HL-60/S4 treated with retinoic acid at 250 ng/mL for 4 days and 3 days (cell line): ENCODE data around the gene EXOSC2.

Experiments used
- in situ Hi-C: fragments of 300-500 bp; cut with MboI; formaldehyde crosslinking; loops from 2 replicates; pipeline ENCODE4 v1.7.0; 2022; ENCODE audit warnings: low sequenced_read_pairs

The EXOSC2 gene

GRCh38 chr9:130667120-130667435 lies 26.5 kb upstream of the EXOSC2 start:
- in situ Hi-C loops: no loop called here

GRCh38 chr9:130668196-130668595 lies 25.4 kb upstream of the EXOSC2 start:
- in situ Hi-C loops: no loop called here

- in situ Hi-C loops: no loop called here
These were observed 24.9 kb upstream of the EXOSC2 start for GRCh38 chr9:130668659-130669058.

- in situ Hi-C loops: no loop called here
These were observed 23.6 kb upstream of the EXOSC2 start for GRCh38 chr9:130669965-130670364.

- in situ Hi-C loops: no loop called here
These were observed 22.9 kb upstream of the EXOSC2 start for GRCh38 chr9:130670644-130671043.

GRCh38 chr9:130672466-130672865 lies 21.1 kb upstream of the EXOSC2 start:
- in situ Hi-C loops: no loop called here

GRCh38 chr9:130672933-130673615 lies 20.5 kb upstream of the EXOSC2 start:
- in situ Hi-C loops: no loop called here

GRCh38 chr9:130675396-130675795 lies 18.2 kb upstream of the EXOSC2 start:
- in situ Hi-C loops: loop anchor here (25.0 kb wide), 2 partner anchors 213 to 563 kb away; no protein-coding TSS in a partner anchor

GRCh38 chr9:130677252-130677651 lies 16.3 kb upstream of the EXOSC2 start:
- in situ Hi-C loops: loop anchor here (25.0 kb wide), 2 partner anchors 215 to 565 kb away; no protein-coding TSS in a partner anchor

- in situ Hi-C loops: loop anchor here (25.0 kb wide), 2 partner anchors 219 to 569 kb away; no protein-coding TSS in a partner anchor
These were observed 12.5 kb upstream of the EXOSC2 start for GRCh38 chr9:130680836-130681768.

GRCh38 chr9:130681769-130682420 lies 11.7 kb upstream of the EXOSC2 start:
- in situ Hi-C loops: loop anchor here (25.0 kb wide), 2 partner anchors 220 to 570 kb away; no protein-coding TSS in a partner anchor

GRCh38 chr9:130682421-130683121 lies 11.0 kb upstream of the EXOSC2 start:
- in situ Hi-C loops: loop anchor here (25.0 kb wide), 2 partner anchors 220 to 570 kb away; no protein-coding TSS in a partner anchor

GRCh38 chr9:130685104-130685503 lies 8.5 kb upstream of the EXOSC2 start:
- in situ Hi-C loops: loop anchor here (25.0 kb wide), 2 partner anchors 223 to 573 kb away; no protein-coding TSS in a partner anchor

- in situ Hi-C loops: loop anchor here (25.0 kb wide), 2 partner anchors 224 to 574 kb away; no protein-coding TSS in a partner anchor
These were observed 7.6 kb upstream of the EXOSC2 start for GRCh38 chr9:130685945-130686344.

GRCh38 chr9:130687615-130688014 lies 6.0 kb upstream of the EXOSC2 start:
- in situ Hi-C loops: loop anchor here (25.0 kb wide), 2 partner anchors 225 to 575 kb away; no protein-coding TSS in a partner anchor

GRCh38 chr9:130688072-130688471 lies 5.5 kb upstream of the EXOSC2 start:
- in situ Hi-C loops: loop anchor here (25.0 kb wide), 2 partner anchors 226 to 576 kb away; no protein-coding TSS in a partner anchor

GRCh38 chr9:130689572-130689936 lies 4.0 kb upstream of the EXOSC2 start:
- in situ Hi-C loops: loop anchor here (25.0 kb wide), 2 partner anchors 227 to 577 kb away; no protein-coding TSS in a partner anchor

GRCh38 chr9:130689937-130690700 lies 3.5 kb upstream of the EXOSC2 start:
- in situ Hi-C loops: loop anchor here (25.0 kb wide), 2 partner anchors 228 to 578 kb away; no protein-coding TSS in a partner anchor

GRCh38 chr9:130692321-130692720 lies 1.3 kb upstream of the EXOSC2 start:
- in situ Hi-C loops: loop anchor here (25.0 kb wide), 2 partner anchors 230 to 580 kb away; no protein-coding TSS in a partner anchor
